Measurements from ENCODE around the gene VAV1. TPM values are rescaled to one million over a fixed set of nuclear protein-coding genes. Genes with fewer than 3 reads are reported as not detected.

The VAV1 gene
- total RNA-seq, 1 donor from 2014 or later = 1.8 TPM

GRCh38 chr19:6728346-6728745, 44.2 kb upstream of the VAV1 start:
- intact Hi-C loops (cut with micrococcal nuclease) = no loop called here
- Histone ChIP-seq H3K9me3 (replicated peaks) (no peaks in the 10 kb centered on the region), H3K36me3 (peaks cover 11% of the 10 kb centered on the region), H3K27ac (replicated peaks) (no peak overlapping the region), H3K4me1 (no peaks in the 10 kb centered on the region), H3K4me3 (no peak overlapping the region), H3K27me3 (ENCODE audit: low read depth) (peaks cover 35% of the 10 kb centered on the region)
- no peak for TF ChIP-seq CTCF (IDR thresholded peaks at IDR 0.05; ENCODE audit: borderline replicate concordance)
- no peak for DNase-seq

- DNase-seq = no peak
- H3K27me3 ChIP-seq (ENCODE audit: low read depth) = peaks cover 21% of the 10 kb centered on the region
- no peak overlapping the region for H3K4me3 ChIP-seq
- no peaks in the 10 kb centered on the region for H3K4me1 ChIP-seq
- TF ChIP-seq CTCF (IDR thresholded peaks at IDR 0.05; ENCODE audit: borderline replicate concordance) = no peak
- intact Hi-C loops (cut with micrococcal nuclease) = no loop called here
- no peak overlapping the region for H3K27ac ChIP-seq (replicated peaks)
- H3K36me3 ChIP-seq = peaks cover 11% of the 10 kb centered on the region
- H3K9me3 ChIP-seq (replicated peaks) = no peaks in the 10 kb centered on the region
Measured at GRCh38 chr19:6729573-6730152, 42.8 kb upstream of the VAV1 start.

- DNase-seq = no peak
- H3K4me3 ChIP-seq = no peak overlapping the region
Measured at GRCh38 chr19:6730153-6730804, 42.2 kb upstream of the VAV1 start.

GRCh38 chr19:6730941-6731670, 41.4 kb upstream of the VAV1 start:
- no peak overlapping the region for H3K4me3 ChIP-seq
- peaks cover 12% of the 10 kb centered on the region for H3K4me1 ChIP-seq
- peaks cover 9% of the 10 kb centered on the region for H3K27me3 ChIP-seq (ENCODE audit: low read depth)
- H3K9me3 ChIP-seq (replicated peaks) = no peaks in the 10 kb centered on the region
- TF ChIP-seq CTCF (IDR thresholded peaks at IDR 0.05; ENCODE audit: borderline replicate concordance) = no peak
- H3K36me3 ChIP-seq = peaks cover 11% of the 10 kb centered on the region
- intact Hi-C loops (cut with micrococcal nuclease) = no loop called here
- H3K27ac ChIP-seq (replicated peaks) = no peak overlapping the region
- no peak for DNase-seq

More at GRCh38 chr19:6730153-6730804, 42.2 kb upstream of the VAV1 start:
- Histone ChIP-seq H3K9me3 (replicated peaks) (no peaks in the 10 kb centered on the region), H3K27ac (replicated peaks) (no peak overlapping the region), H3K27me3 (ENCODE audit: low read depth) (peaks cover 15% of the 10 kb centered on the region), H3K4me1 (peaks cover 4% of the 10 kb centered on the region), H3K36me3 (peaks cover 11% of the 10 kb centered on the region)
- intact Hi-C loops (cut with micrococcal nuclease) = no loop called here
- TF ChIP-seq CTCF (IDR thresholded peaks at IDR 0.05; ENCODE audit: borderline replicate concordance) = no peak

GRCh38 chr19:6731822-6732221, 40.7 kb upstream of the VAV1 start:
- Histone ChIP-seq H3K36me3 (peaks cover 11% of the 10 kb centered on the region), H3K27ac (replicated peaks) (no peak overlapping the region), H3K4me3 (no peak overlapping the region), H3K4me1 (peaks cover 20% of the 10 kb centered on the region), H3K27me3 (ENCODE audit: low read depth) (peaks cover 3% of the 10 kb centered on the region), H3K9me3 (replicated peaks) (no peaks in the 10 kb centered on the region)
- TF ChIP-seq CTCF (IDR thresholded peaks at IDR 0.05; ENCODE audit: borderline replicate concordance) = no peak
- intact Hi-C loops (cut with micrococcal nuclease) = no loop called here
- DNase-seq = no peak
